Mesendoderm (in vitro differentiated cells): ENCODE data around the gene PRPSAP1.
"Not testable (repeated sequence)": the region's sequence is repeated elsewhere in the genome, so short reads cannot be mapped to it uniquely, and the experiment has no call there.

Source experiments
- DNase-seq: peaks from one replicate; pipeline ENCODE4 v3.0.0; 2013
- H2AK5ac ChIP-seq: 2 replicates; pipeline ENCODE4 v1.6.1; 2013; ENCODE audit warnings: low read length, inconsistent platforms
- H2BK120ac ChIP-seq: 2 replicates; pipeline ENCODE4 v1.6.1; 2013; ENCODE audit warnings: low read depth, mild to moderate bottlenecking, low read length, moderate library complexity, mixed read lengths
- H2BK15ac ChIP-seq: replicated peaks from 2 replicates; pipeline ENCODE4 v1.6.1; 2013; ENCODE audit warnings: low read depth, mild to moderate bottlenecking, moderate library complexity
- H2BK5ac ChIP-seq: 2 replicates; pipeline ENCODE4 v1.6.1; 2013; ENCODE audit warnings: low read length, inconsistent platforms
- H3K18ac ChIP-seq: 2 replicates; pipeline ENCODE4 v1.6.1; 2013; ENCODE audit warnings: mild to moderate bottlenecking, low read length, mixed read lengths
- H3K23ac ChIP-seq: one replicate; pipeline ENCODE4 v1.6.1; 2013; ENCODE audit warnings: low read length
- H3K27ac ChIP-seq: 2 replicates; pipeline ENCODE4 v1.5.1; 2013; ENCODE audit warnings: low read depth, mild to moderate bottlenecking, inconsistent platforms, low read length, moderate library complexity
- H3K27me3 ChIP-seq: 2 replicates; pipeline ENCODE4 v1.6.1; 2013; ENCODE audit warnings: low read length, control low read depth, mild to moderate bottlenecking, inconsistent platforms; ENCODE audit not compliant: insufficient read depth, poor library complexity
- H3K36me3 ChIP-seq: 2 replicates; pipeline ENCODE4 v1.6.1; 2013; ENCODE audit warnings: low read length, inconsistent platforms; ENCODE audit not compliant: control insufficient read depth, insufficient read depth
- H3K4ac ChIP-seq: one replicate; pipeline ENCODE4 v1.6.1; 2013; ENCODE audit warnings: low read depth, mild to moderate bottlenecking, low read length, moderate library complexity
- H3K4me1 ChIP-seq: 2 replicates; pipeline ENCODE4 v1.6.1; 2013; ENCODE audit warnings: low read depth, low read length, inconsistent platforms; ENCODE audit not compliant: control insufficient read depth
- H3K4me2 ChIP-seq: 2 replicates; pipeline ENCODE4 v1.6.1; 2013; ENCODE audit warnings: low read length
- H3K4me3 ChIP-seq: 2 replicates; pipeline ENCODE4 v1.5.1; 2013; ENCODE audit warnings: mild to moderate bottlenecking, low read length
- H3K56ac ChIP-seq: one replicate; pipeline ENCODE4 v1.6.1; 2013; ENCODE audit warnings: low read length
- H3K79me1 ChIP-seq: 2 replicates; pipeline ENCODE4 v1.6.1; 2013; ENCODE audit warnings: low read length, inconsistent platforms
- H3K79me2 ChIP-seq: 2 replicates; pipeline ENCODE4 v1.6.1; 2013; ENCODE audit warnings: mild to moderate bottlenecking, low read length; ENCODE audit not compliant: control insufficient read depth, insufficient read depth
- H3K9ac ChIP-seq: 2 replicates; pipeline ENCODE4 v1.6.1; 2013; ENCODE audit warnings: low read length, inconsistent platforms
- H4K5ac ChIP-seq: one replicate; pipeline ENCODE4 v1.6.1; 2013; ENCODE audit warnings: low read length
- H4K8ac ChIP-seq: one replicate; pipeline ENCODE4 v1.6.1; 2013; ENCODE audit warnings: low read depth, mild to moderate bottlenecking, control low read depth, low read length, moderate library complexity
- WGBS: extraction: QIAGEN DNeasy Blood & Tissue Kit; methylation state at CpG from one replicate; pipeline ENCODE4 v1.1.7; 2013; ENCODE audit warnings: low lambda C conversion rate, missing lambda C conversion rate; ENCODE audit not compliant: insufficient coverage; ENCODE audit errors: extremely low coverage; 5-methylcytosine and 5-hydroxymethylcytosine counted together

The PRPSAP1 gene

DNA sequence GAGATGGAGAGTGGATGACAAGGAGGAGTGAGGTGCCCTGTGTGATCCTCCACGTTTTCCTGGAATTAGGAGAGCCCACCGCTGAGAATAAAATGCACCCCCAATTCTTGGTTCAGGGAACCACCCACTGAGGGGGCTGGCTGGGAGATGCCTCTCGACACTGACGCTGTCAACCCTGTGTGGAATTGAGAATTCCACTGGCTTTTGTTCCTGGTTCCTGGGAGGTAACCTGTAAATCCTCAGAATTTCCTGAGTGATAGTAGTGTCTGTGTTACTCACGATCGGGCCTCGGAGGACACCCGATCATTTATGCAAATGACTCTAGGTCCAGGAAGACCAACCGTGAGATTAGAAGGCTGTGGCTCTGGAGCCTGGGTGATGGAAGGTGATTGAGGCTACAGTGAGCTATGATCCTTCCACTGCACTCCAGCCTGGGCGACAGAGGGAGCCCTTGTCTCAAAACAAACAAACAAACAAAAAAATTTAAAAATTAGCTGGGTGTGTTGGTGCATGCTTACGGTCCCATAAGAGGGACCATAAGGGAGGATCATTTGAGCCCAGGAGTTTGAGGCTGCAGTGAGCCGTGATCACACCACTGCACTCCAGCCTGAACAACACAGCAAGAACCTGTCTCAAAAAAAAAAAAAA is 11.7 kb upstream of the PRPSAP1 start:
- no peak overlapping the region for H2BK15ac ChIP-seq
- H3K9ac ChIP-seq, result no peak overlapping the region
- no peaks in the 10 kb centered on the region for H3K79me1 ChIP-seq
- H2AK5ac ChIP-seq, result no peak overlapping the region
- peak; percentile 48 for DNase-seq
- WGBS, result no CpG with 5 or more reads among the region's 12 CpGs
- no peaks in the 10 kb centered on the region for H3K4me1 ChIP-seq
- no peak overlapping the region for H2BK120ac ChIP-seq
- H3K23ac ChIP-seq, result no peak overlapping the region
- no peak overlapping the region for H4K8ac ChIP-seq
- H3K36me3 ChIP-seq, result no peaks in the 10 kb centered on the region
- no peak overlapping the region for H4K5ac ChIP-seq
- no peak overlapping the region for H3K4me2 ChIP-seq
- H3K27me3 ChIP-seq, result no peaks in the 10 kb centered on the region
- H2BK5ac ChIP-seq, result no peak overlapping the region
- no peak overlapping the region for H3K27ac ChIP-seq
- no peak overlapping the region for H3K18ac ChIP-seq
- H3K4ac ChIP-seq, result no peak overlapping the region
- no peak overlapping the region for H3K56ac ChIP-seq
- no peak overlapping the region for H3K4me3 ChIP-seq
- no peaks in the 10 kb centered on the region for H3K79me2 ChIP-seq

DNA sequence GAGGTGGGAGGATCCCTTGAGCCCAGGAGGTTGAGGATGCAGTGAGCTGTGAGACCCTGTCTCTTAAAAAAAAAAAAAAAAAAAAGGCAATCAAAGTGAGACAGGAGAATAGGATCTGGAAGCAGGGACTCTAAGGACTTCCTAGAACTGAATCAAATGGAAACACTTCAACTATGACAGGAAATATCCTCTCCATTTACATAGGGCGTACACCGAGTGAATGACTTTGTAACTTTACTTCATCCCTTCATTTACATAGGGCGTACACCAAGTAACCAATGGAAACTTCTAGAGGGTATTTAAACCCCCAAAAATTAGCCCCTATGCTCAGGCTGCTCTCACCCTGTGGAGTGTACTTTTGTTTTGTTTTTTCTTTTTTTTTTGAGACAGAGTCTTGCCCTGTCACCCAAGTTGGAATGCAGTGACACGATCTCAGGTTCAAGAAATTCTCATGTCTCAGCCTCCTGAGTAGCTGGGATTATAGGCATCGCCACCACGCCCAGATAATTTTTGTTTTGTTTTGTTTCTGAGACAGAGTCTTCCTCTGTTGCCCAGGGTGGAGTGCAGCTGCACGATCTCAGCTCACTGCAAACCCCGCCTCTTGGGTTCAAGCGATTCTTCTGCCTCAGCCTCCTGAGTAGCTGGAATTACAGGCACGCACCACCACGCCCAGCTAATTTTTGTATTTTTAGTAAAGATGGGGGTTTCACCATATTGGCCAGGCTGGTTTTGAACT is 9.6 kb upstream of the PRPSAP1 start:
- Histone ChIP-seq H3K4me2 (no peak overlapping the region), H3K4me3 (no peak overlapping the region), H3K79me2 (no peaks in the 10 kb centered on the region), H3K9ac (no peak overlapping the region), H4K5ac (no peak overlapping the region), H3K56ac (no peak overlapping the region), H4K8ac (no peak overlapping the region), H3K4me1 (no peaks in the 10 kb centered on the region), H2BK15ac (no peak overlapping the region), H3K4ac (no peak overlapping the region), H3K23ac (no peak overlapping the region), H3K27ac (no peak overlapping the region), H2AK5ac (no peak overlapping the region), H2BK5ac (no peak overlapping the region), H2BK120ac (no peak overlapping the region), H3K36me3 (no peaks in the 10 kb centered on the region), H3K18ac (no peak overlapping the region), H3K79me1 (no peaks in the 10 kb centered on the region), H3K27me3 (no peaks in the 10 kb centered on the region)
- WGBS, result no CpG with 5 or more reads among the region's 11 CpGs
- no peak for DNase-seq

DNA sequence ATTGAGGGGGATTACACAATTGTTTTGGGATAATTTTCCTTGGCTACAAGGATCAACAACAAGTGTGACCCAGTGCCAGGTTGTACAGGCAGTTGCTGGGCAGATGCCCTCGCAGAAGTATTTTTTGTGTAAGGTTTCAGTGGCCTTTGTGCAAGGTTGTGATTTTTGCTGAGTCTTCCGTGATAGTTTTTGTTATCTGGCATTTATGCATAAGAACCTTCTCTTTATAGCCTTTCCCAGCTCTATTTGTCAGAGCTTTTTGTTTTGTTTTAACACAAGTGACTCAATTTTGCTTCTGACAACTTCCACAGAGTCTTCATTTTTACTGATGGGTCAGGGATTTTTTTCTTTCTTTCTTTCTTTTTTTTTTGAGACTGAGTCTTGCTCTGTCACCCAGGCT is 6.7 kb upstream of the PRPSAP1 start:
- Histone ChIP-seq H4K5ac (no peak overlapping the region), H3K27me3 (no peaks in the 10 kb centered on the region), H3K4me2 (no peak overlapping the region), H3K18ac (no peak overlapping the region), H3K27ac (no peak overlapping the region), H3K23ac (no peak overlapping the region), H3K9ac (no peak overlapping the region), H3K4me1 (no peaks in the 10 kb centered on the region), H2BK15ac (no peak overlapping the region), H3K4me3 (no peak overlapping the region), H2BK120ac (no peak overlapping the region), H3K36me3 (no peaks in the 10 kb centered on the region), H3K56ac (no peak overlapping the region), H2AK5ac (no peak overlapping the region), H3K79me2 (no peaks in the 10 kb centered on the region), H2BK5ac (no peak overlapping the region), H4K8ac (no peak overlapping the region), H3K4ac (no peak overlapping the region), H3K79me1 (no peaks in the 10 kb centered on the region)
- WGBS, result no CpG with 5 or more reads among the region's 2 CpGs
- DNase-seq, result no peak

DNA sequence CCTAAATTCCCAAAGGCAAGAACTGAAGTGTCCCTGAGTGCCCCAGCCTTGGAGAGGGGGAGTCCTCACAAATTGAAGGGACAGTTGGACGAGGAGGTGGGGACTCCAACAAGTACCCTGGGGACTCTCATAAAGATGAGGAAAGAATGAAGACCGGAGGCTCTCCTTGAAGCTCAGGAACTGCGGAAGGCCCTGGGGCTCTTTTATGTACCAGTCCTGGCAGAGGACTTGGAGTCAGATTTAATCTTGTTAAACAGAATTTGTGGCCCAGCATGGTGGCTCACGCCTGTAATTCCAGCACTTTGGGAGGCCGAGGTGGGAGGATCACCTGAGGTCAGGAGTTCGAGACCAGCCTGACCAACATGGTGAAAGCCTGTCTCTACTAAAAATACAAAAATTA is 6.1 kb upstream of the PRPSAP1 start:
- H3K23ac ChIP-seq, result not testable (repeated sequence)

DNA sequence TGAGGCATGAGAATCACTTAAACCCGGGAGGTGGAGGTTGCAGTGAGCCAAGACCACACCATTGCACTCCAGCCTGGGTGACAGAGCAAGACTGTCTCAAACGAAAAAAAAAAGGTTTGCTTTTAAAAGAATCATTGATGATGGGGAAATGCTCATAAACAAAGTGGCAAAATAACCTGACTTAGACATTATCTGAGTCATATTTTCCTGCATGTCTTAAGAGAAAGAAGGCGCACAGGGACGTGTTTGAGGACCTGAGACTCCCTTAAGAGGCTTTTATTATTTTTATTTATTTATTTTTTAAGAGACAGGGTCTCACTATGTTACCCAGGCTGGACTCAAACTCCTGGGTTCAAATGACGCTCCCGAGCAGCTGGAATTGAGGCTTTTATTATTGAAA is 5.7 kb upstream of the PRPSAP1 start:
- H3K4me3 ChIP-seq, result no peak overlapping the region
- no peak overlapping the region for H3K4me2 ChIP-seq
- no peak overlapping the region for H2BK120ac ChIP-seq
- no peak for DNase-seq
- no peak overlapping the region for H2AK5ac ChIP-seq
- no peak overlapping the region for H3K18ac ChIP-seq
- H3K4me1 ChIP-seq, result no peaks in the 10 kb centered on the region
- no peak overlapping the region for H2BK5ac ChIP-seq
- H3K79me1 ChIP-seq, result no peaks in the 10 kb centered on the region
- no peak overlapping the region for H4K8ac ChIP-seq
- no peak overlapping the region for H3K9ac ChIP-seq
- H3K36me3 ChIP-seq, result no peaks in the 10 kb centered on the region
- no peak overlapping the region for H4K5ac ChIP-seq
- H3K23ac ChIP-seq, result no peak overlapping the region
- no peaks in the 10 kb centered on the region for H3K79me2 ChIP-seq
- no peak overlapping the region for H3K56ac ChIP-seq
- H3K27ac ChIP-seq, result no peak overlapping the region
- H3K4ac ChIP-seq, result no peak overlapping the region
- H2BK15ac ChIP-seq, result no peak overlapping the region
- WGBS, result no CpG with 5 or more reads among the region's 6 CpGs
- no peaks in the 10 kb centered on the region for H3K27me3 ChIP-seq

More for the DNA sequence above, 6.1 kb upstream of the PRPSAP1 start:
- no CpG with 5 or more reads among the region's 6 CpGs for WGBS
- not testable (repeated sequence) for H4K5ac ChIP-seq, H2BK15ac ChIP-seq, H3K4ac ChIP-seq, H3K36me3 ChIP-seq, H4K8ac ChIP-seq, H3K9ac ChIP-seq, H2AK5ac ChIP-seq, H3K18ac ChIP-seq, H3K79me1 ChIP-seq, H3K4me1 ChIP-seq, H2BK120ac ChIP-seq, H3K4me3 ChIP-seq, H3K27ac ChIP-seq, H3K79me2 ChIP-seq, H2BK5ac ChIP-seq, H3K56ac ChIP-seq, H3K4me2 ChIP-seq, H3K27me3 ChIP-seq
- DNase-seq, result peak; percentile 37
